Activated T-helper 2 cell treated with anti-CD3 and anti-CD28 coated beads, Interferon-gamma antibody, Interleukin-2, Interleukin-4, amounts not matched to agents 10 μg/mL and 5 μg/mL and 100 μg/mL, durations not matched to agents 14 hours and 24 hours and 36 hours (primary cell): Measurements from ENCODE around the gene KRCC1. TPM values are rescaled to one million over a fixed set of nuclear protein-coding genes. Genes with fewer than 3 reads are reported as not detected.

Experiments used
- DNase-seq: peaks from one replicate; pipeline ENCODE4 v3.0.0; 2021; ENCODE audit warnings: low spot score
- H3K27ac Mint-ChIP-seq: one replicate; pipeline ENCODE4 v1.8.0; 2021; ENCODE audit warnings: mixed read lengths
- H3K27me3 Mint-ChIP-seq: one replicate; pipeline ENCODE4 v1.8.0; 2021; ENCODE audit warnings: low read depth, mixed read lengths
- H3K36me3 Mint-ChIP-seq: one replicate; pipeline ENCODE4 v1.8.0; 2021; ENCODE audit warnings: low read depth, mixed read lengths
- H3K4me1 Mint-ChIP-seq: one replicate; pipeline ENCODE4 v1.8.0; 2021; ENCODE audit warnings: low read depth, mixed read lengths
- H3K4me3 Mint-ChIP-seq: one replicate; pipeline ENCODE4 v1.8.0; 2021; ENCODE audit warnings: low read depth, mild to moderate bottlenecking, moderate library complexity, mixed read lengths
- H3K9me3 Mint-ChIP-seq: one replicate; pipeline ENCODE4 v1.8.0; 2021; ENCODE audit warnings: mixed read lengths
- intact Hi-C: fragments of 100-400 bp; cut with micrococcal nuclease; formaldehyde crosslinking; loops from one replicate; pipeline ENCODE4 v1.15.1; 2023
- total RNA-seq: library from RNA; stranded (reverse); gene quantifications from 2 replicates; pipeline ENCODE4 v1.2.3, GENCODE V29; 2022

KRCC1 gene
- total RNA-seq, 1 donor from 2014 or later: 18.7 TPM

GRCh38 chr2:88069117-88069516, 13.5 kb upstream of the KRCC1 start:
- Mint-ChIP-seq H3K27ac (no peak overlapping the region), H3K9me3 (no peaks in the 10 kb centered on the region), H3K4me1 (no peaks in the 10 kb centered on the region), H3K36me3 (no peaks in the 10 kb centered on the region), H3K4me3 (no peak overlapping the region), H3K27me3 (peaks cover 9% of the 10 kb centered on the region)
- intact Hi-C loops: no loop called here
- no peak for DNase-seq

GRCh38 chr2:88068044-88068443, 12.5 kb upstream of the KRCC1 start:
- Mint-ChIP-seq H3K4me1 (no peaks in the 10 kb centered on the region), H3K9me3 (no peaks in the 10 kb centered on the region), H3K36me3 (no peaks in the 10 kb centered on the region), H3K4me3 (no peak overlapping the region), H3K27me3 (peaks cover 2% of the 10 kb centered on the region), H3K27ac (no peak overlapping the region)
- DNase-seq: no peak
- intact Hi-C loops: no loop called here

GRCh38 chr2:88067598-88067997, 12.0 kb upstream of the KRCC1 start, which contains the start of gene SMYD1:
Gene SMYD1 (plus strand): TSS chr2:88067825. CDS start chr2:88067865, 40 bp downstream.
- Mint-ChIP-seq H3K4me3 (no peak within 1 kb of the TSS), H3K4me1 (no peaks in the 10 kb centered on the region), H3K36me3 (no peaks in the 10 kb centered on the region), H3K27me3 (no peaks in the 10 kb centered on the region), H3K9me3 (no peaks in the 10 kb centered on the region), H3K27ac (no peak within 1 kb of the TSS)
- no peak for DNase-seq
- intact Hi-C loops: no loop called here

GRCh38 chr2:88067189-88067588, 11.6 kb upstream of the KRCC1 start:
- Mint-ChIP-seq H3K36me3 (no peaks in the 10 kb centered on the region), H3K4me3 (no peak overlapping the region), H3K27ac (no peak overlapping the region), H3K4me1 (no peaks in the 10 kb centered on the region), H3K9me3 (no peaks in the 10 kb centered on the region), H3K27me3 (no peaks in the 10 kb centered on the region)
- intact Hi-C loops: no loop called here
- no peak for DNase-seq

GRCh38 chr2:88066543-88066942, 11.0 kb upstream of the KRCC1 start:
- Mint-ChIP-seq H3K4me1 (no peaks in the 10 kb centered on the region), H3K9me3 (no peaks in the 10 kb centered on the region), H3K36me3 (no peaks in the 10 kb centered on the region), H3K27ac (no peak overlapping the region), H3K27me3 (no peaks in the 10 kb centered on the region), H3K4me3 (no peak overlapping the region)
- intact Hi-C loops: no loop called here
- DNase-seq: no peak

- no peak overlapping the region for H3K4me3 Mint-ChIP-seq
- DNase-seq: no peak
- no peaks in the 10 kb centered on the region for H3K9me3 Mint-ChIP-seq
- no peak overlapping the region for H3K27ac Mint-ChIP-seq
- intact Hi-C loops: loop anchor here (5.0 kb wide), 1 partner anchor 121 kb away; no protein-coding TSS in a partner anchor
- no peaks in the 10 kb centered on the region for H3K27me3 Mint-ChIP-seq
- peaks cover 22% of the 10 kb centered on the region for H3K4me1 Mint-ChIP-seq
- H3K36me3 Mint-ChIP-seq: no peaks in the 10 kb centered on the region
Observed at GRCh38 chr2:88061295-88061694, 5.7 kb upstream of the KRCC1 start.

GRCh38 chr2:88060907-88061275, 5.3 kb upstream of the KRCC1 start:
- Mint-ChIP-seq H3K9me3 (no peaks in the 10 kb centered on the region), H3K4me1 (peaks cover 26% of the 10 kb centered on the region), H3K27ac (no peak overlapping the region), H3K36me3 (peaks cover 2% of the 10 kb centered on the region), H3K27me3 (no peaks in the 10 kb centered on the region), H3K4me3 (no peak overlapping the region)
- no peak for DNase-seq
- intact Hi-C loops: loop anchor here (1.0 to 5.0 kb wide), 2 partner anchors 99 to 121 kb away; no protein-coding TSS in a partner anchor

GRCh38 chr2:88059979-88060906, 4.7 kb upstream of the KRCC1 start:
- Mint-ChIP-seq H3K4me1 (peaks cover 28% of the 10 kb centered on the region), H3K4me3 (no peak overlapping the region), H3K27me3 (no peaks in the 10 kb centered on the region), H3K27ac (no peak overlapping the region), H3K36me3 (peaks cover 4% of the 10 kb centered on the region), H3K9me3 (no peaks in the 10 kb centered on the region)
- intact Hi-C loops: loop anchor here (1.0 to 5.0 kb wide), 2 partner anchors 100 to 122 kb away; no protein-coding TSS in a partner anchor
- DNase-seq: no peak

GRCh38 chr2:88058191-88058590, 2.6 kb upstream of the KRCC1 start:
- H3K4me3 Mint-ChIP-seq: no peak overlapping the region

GRCh38 chr2:88057437-88057844, 1.9 kb upstream of the KRCC1 start:
- intact Hi-C loops: no loop called here
- peaks cover 32% of the 10 kb centered on the region for H3K36me3 Mint-ChIP-seq

More at GRCh38 chr2:88058191-88058590, 2.6 kb upstream of the KRCC1 start:
- Mint-ChIP-seq H3K27ac (no peak overlapping the region), H3K27me3 (no peaks in the 10 kb centered on the region), H3K36me3 (peaks cover 25% of the 10 kb centered on the region), H3K9me3 (no peaks in the 10 kb centered on the region), H3K4me1 (peaks cover 46% of the 10 kb centered on the region)
- no peak for DNase-seq
- intact Hi-C loops: no loop called here

GRCh38 chr2:88054782-88055370, 707 bp downstream of the KRCC1 start:
- no peaks in the 10 kb centered on the region for H3K9me3 Mint-ChIP-seq
- H3K36me3 Mint-ChIP-seq: peaks cover 51% of the 10 kb centered on the region
- H3K4me1 Mint-ChIP-seq: peaks cover 62% of the 10 kb centered on the region
- no peaks in the 10 kb centered on the region for H3K27me3 Mint-ChIP-seq
- peak overlapping the region; percentile 97 for H3K27ac Mint-ChIP-seq
- peak overlapping the region; percentile 99 for H3K4me3 Mint-ChIP-seq
- no peak for DNase-seq
- intact Hi-C loops: loop anchor here (1.0 to 2.0 kb wide), 3 partner anchors 16 to 39 kb away; partner anchors contain the start of gene RNU2-63P

More at GRCh38 chr2:88057437-88057844, 1.9 kb upstream of the KRCC1 start:
- Mint-ChIP-seq H3K27ac (peak overlapping the region; percentile 71), H3K9me3 (no peaks in the 10 kb centered on the region), H3K4me1 (peaks cover 53% of the 10 kb centered on the region), H3K27me3 (no peaks in the 10 kb centered on the region), H3K4me3 (peak overlapping the region; percentile 55)
- DNase-seq: no peak

GRCh38 chr2:88053934-88054781, 1.4 kb downstream of the KRCC1 start:
- H3K4me3 Mint-ChIP-seq: peak overlapping the region; percentile 99
- H3K27me3 Mint-ChIP-seq: no peaks in the 10 kb centered on the region
- H3K9me3 Mint-ChIP-seq: no peaks in the 10 kb centered on the region
- intact Hi-C loops: loop anchor here (2.0 kb wide), 2 partner anchors 15 to 25 kb away; no protein-coding TSS in a partner anchor
- no peak for DNase-seq
- peaks cover 63% of the 10 kb centered on the region for H3K4me1 Mint-ChIP-seq
- peaks cover 58% of the 10 kb centered on the region for H3K36me3 Mint-ChIP-seq
- peak overlapping the region; percentile 97 for H3K27ac Mint-ChIP-seq
